H9 (cell line): ENCODE measurements around the gene CFAP45. TPM values are rescaled to one million over a fixed set of nuclear protein-coding genes. Genes with fewer than 3 reads are reported as not detected.

Experiments used
- DNase-seq: peaks from one replicate; pipeline ENCODE4 v3.0.0-alpha.2; 2017
- H2AFZ ChIP-seq: one replicate; pipeline ENCODE4 v1.6.1; 2013; ENCODE audit warnings: mild to moderate bottlenecking, low read length, control low read depth, moderate library complexity
- H2AK5ac ChIP-seq: 2 replicates; pipeline ENCODE4 v1.6.1; 2013; ENCODE audit warnings: low read length, control low read depth, mixed read lengths; ENCODE audit not compliant: insufficient read length
- H2BK120ac ChIP-seq: one replicate; pipeline ENCODE4 v1.6.1; 2013; ENCODE audit warnings: low read depth, mild to moderate bottlenecking, low read length, control low read depth, inconsistent platforms; ENCODE audit not compliant: poor library complexity, severe bottlenecking
- H2BK12ac ChIP-seq: 2 replicates; pipeline ENCODE4 v1.6.1; 2013; ENCODE audit warnings: low read length, control low read depth, mixed read lengths, low read depth; ENCODE audit not compliant: insufficient read length
- H2BK15ac ChIP-seq: 2 replicates; pipeline ENCODE4 v1.6.1; 2013; ENCODE audit warnings: low read depth, low read length, control low read depth
- H2BK20ac ChIP-seq: one replicate; pipeline ENCODE4 v1.6.1; 2013; ENCODE audit warnings: low read depth, mild to moderate bottlenecking, low read length, control low read depth, inconsistent platforms; ENCODE audit not compliant: poor library complexity, severe bottlenecking
- H2BK5ac ChIP-seq: 2 replicates; pipeline ENCODE4 v1.6.1; 2013; ENCODE audit warnings: low read length, control low read depth, mixed read lengths; ENCODE audit not compliant: insufficient read length
- H3K14ac ChIP-seq: 2 replicates; pipeline ENCODE4 v1.6.1; 2013; ENCODE audit warnings: low read length, control low read depth; ENCODE audit not compliant: insufficient read depth
- H3K18ac ChIP-seq: 2 replicates; pipeline ENCODE4 v1.6.1; 2013; ENCODE audit warnings: low read depth, mild to moderate bottlenecking, mixed read lengths, low read length, control low read depth; ENCODE audit not compliant: insufficient read length
- H3K23ac ChIP-seq: 2 replicates; pipeline ENCODE4 v1.6.1; 2013; ENCODE audit warnings: low read length, control low read depth, mixed read lengths, low read depth; ENCODE audit not compliant: insufficient read length
- H3K23me2 ChIP-seq: 2 replicates; pipeline ENCODE4 v1.6.1; 2013; ENCODE audit warnings: low read depth, mild to moderate bottlenecking, mixed read lengths, low read length, control low read depth; ENCODE audit not compliant: insufficient read length, poor library complexity, severe bottlenecking
- H3K27ac ChIP-seq: 2 replicates; pipeline ENCODE4 v1.5.1; 2013; ENCODE audit warnings: low read length, control low read depth, mixed read lengths, low read depth; ENCODE audit not compliant: insufficient read length
- H3K27me3 ChIP-seq: 2 replicates; pipeline ENCODE4 v1.6.1; 2013; ENCODE audit warnings: low read length, control low read depth, inconsistent platforms; ENCODE audit not compliant: insufficient read depth
- H3K4ac ChIP-seq: 2 replicates; pipeline ENCODE4 v1.6.1; 2013; ENCODE audit warnings: low read depth, mild to moderate bottlenecking, control low read depth, inconsistent platforms, low read length, moderate library complexity
- H3K4me1 ChIP-seq: 2 replicates; pipeline ENCODE4 v1.6.1; 2013; ENCODE audit warnings: low read length, control low read depth, inconsistent platforms; ENCODE audit not compliant: insufficient read depth
- H3K4me2 ChIP-seq: 2 replicates; pipeline ENCODE4 v1.6.1; 2013; ENCODE audit warnings: low read length, control low read depth, mixed read lengths; ENCODE audit not compliant: insufficient read length, insufficient read depth
- H3K56ac ChIP-seq: 2 replicates; pipeline ENCODE4 v1.6.1; 2013; ENCODE audit warnings: low read depth, mild to moderate bottlenecking, mixed read lengths, low read length, control low read depth; ENCODE audit not compliant: insufficient read length
- H3K79me1 ChIP-seq: 2 replicates; pipeline ENCODE4 v1.6.1; 2013; ENCODE audit warnings: low read depth, mild to moderate bottlenecking, moderate library complexity, low read length, control low read depth, inconsistent platforms; ENCODE audit not compliant: insufficient read depth, poor library complexity, severe bottlenecking
- H3K79me2 ChIP-seq: 2 replicates; pipeline ENCODE4 v1.6.1; 2013; ENCODE audit warnings: low read length, control low read depth, inconsistent platforms; ENCODE audit not compliant: insufficient read depth
- H3K9ac ChIP-seq: 2 replicates; pipeline ENCODE4 v1.6.1; 2013; ENCODE audit warnings: low read length, control low read depth, mixed read lengths; ENCODE audit not compliant: insufficient read length; ENCODE audit errors: extremely low read depth
- H3K9me3 ChIP-seq: one replicate; pipeline ENCODE4 v1.6.1; 2013; ENCODE audit warnings: low read depth, low read length, inconsistent platforms; ENCODE audit not compliant: control insufficient read depth
- H3T11ph ChIP-seq: one replicate; pipeline ENCODE4 v1.6.1; 2013; ENCODE audit warnings: mild to moderate bottlenecking, low read length, control low read depth, inconsistent platforms
- H4K20me1 ChIP-seq: one replicate; pipeline ENCODE4 v1.6.1; 2013; ENCODE audit not compliant: control insufficient read depth, insufficient read length, insufficient read depth
- H4K5ac ChIP-seq: 2 replicates; pipeline ENCODE4 v1.6.1; 2013; ENCODE audit warnings: low read depth, mild to moderate bottlenecking, mixed read lengths, low read length, control low read depth; ENCODE audit not compliant: insufficient read length
- H4K8ac ChIP-seq: replicated peaks from 2 replicates; pipeline ENCODE4 v1.6.1; 2013; ENCODE audit warnings: low read length, control low read depth, mixed read lengths, low read depth; ENCODE audit not compliant: insufficient read length
- H4K91ac ChIP-seq: 2 replicates; pipeline ENCODE4 v1.6.1; 2013; ENCODE audit warnings: low read depth, mild to moderate bottlenecking, moderate library complexity, mixed read lengths, low read length, control low read depth; ENCODE audit not compliant: insufficient read length
- H3K27ac Mint-ChIP-seq, 3 experiments: 2 replicates in 2 of 3; 3 replicates in 1 of 3; pipeline ENCODE4 v1.8.0; 2020 to 2021; ENCODE audit warnings: mixed read lengths in 3 of 3, mild to moderate bottlenecking in 1 of 3, moderate library complexity in 1 of 3
- H3K27me3 Mint-ChIP-seq: 2 replicates; pipeline ENCODE4 v1.8.0; 2021; ENCODE audit warnings: low read depth, mild to moderate bottlenecking, moderate library complexity, mixed read lengths
- H3K36me3 Mint-ChIP-seq, 3 experiments: 2 replicates in 2 of 3; 3 replicates in 1 of 3; pipeline ENCODE4 v1.8.0; 2020 to 2021; ENCODE audit warnings: low read depth in 3 of 3, mixed read lengths in 3 of 3; ENCODE audit not compliant: insufficient read depth in 1 of 3
- H3K4me1 Mint-ChIP-seq, 2 experiments: 2 replicates each; pipeline ENCODE4 v1.8.0; 2020; ENCODE audit warnings: mixed read lengths in 2 of 2
- H3K4me3 Mint-ChIP-seq, 2 experiments: 2 replicates in 1 of 2; 3 replicates in 1 of 2; pipeline ENCODE4 v1.8.0; 2020 to 2021; ENCODE audit warnings: mild to moderate bottlenecking in 2 of 2, mixed read lengths in 2 of 2, moderate library complexity in 1 of 2
- H3K9me3 Mint-ChIP-seq, 2 experiments: 2 replicates in 1 of 2; 3 replicates in 1 of 2; pipeline ENCODE4 v1.8.0; 2020; ENCODE audit warnings: mild to moderate bottlenecking in 2 of 2, mixed read lengths in 2 of 2, moderate library complexity in 1 of 2
- CTCF ChIP-seq: fragments of 200-600 bp; sonication (generic); conservative IDR thresholded peaks from 3 replicates; pipeline ENCODE4 v1.8.0; 2021; ENCODE audit warnings: antibody characterized with exemption, mild to moderate bottlenecking
- WGBS: extraction: QIAGEN DNeasy Blood & Tissue Kit; methylation state at CpG from one replicate; pipeline ENCODE4 v1.1.7; 2013; ENCODE audit warnings: missing lambda C conversion rate, low lambda C conversion rate, mixed read lengths; ENCODE audit not compliant: insufficient read length; ENCODE audit errors: extremely low coverage; 5-methylcytosine and 5-hydroxymethylcytosine counted together
- total RNA-seq: library from RNA; stranded (reverse); gene quantifications from 2 replicates; pipeline ENCODE4 v1.2.1, GENCODE V29; 2021

CFAP45 gene
- total RNA-seq, 1 experiment from 2014 or later, result 0.85 TPM

GRCh38 chr1:159896546-159896930 lies 3.4 kb downstream of the CFAP45 start:
- DNase-seq, result no peak
- no peak overlapping the region for H3K4me2 ChIP-seq

More at GRCh38 chr1:159896546-159896930, 3.4 kb downstream of the CFAP45 start:
- H3K4me3 Mint-ChIP-seq, result no peak overlapping the region
- no peak overlapping the region for H3K23ac ChIP-seq
- H3K9me3 Mint-ChIP-seq, result no peaks in the 10 kb centered on the region; a peak in 2 of 5 replicates
- no peak overlapping the region for H3K18ac ChIP-seq
- H2BK5ac ChIP-seq, result no peak overlapping the region
- no peak overlapping the region for H2BK12ac ChIP-seq
- TF ChIP-seq CTCF, result no peak
- no peaks in the 10 kb centered on the region for H4K20me1 ChIP-seq
- H4K5ac ChIP-seq, result no peak overlapping the region
- H3K23me2 ChIP-seq, result peaks cover 4% of the 10 kb centered on the region
- H3T11ph ChIP-seq, result no peak overlapping the region
- H3K56ac ChIP-seq, result no peak overlapping the region
- no peak overlapping the region for H2BK120ac ChIP-seq
- no peak overlapping the region for H3K9ac ChIP-seq
- no peak overlapping the region for H3K4ac ChIP-seq
- H2AK5ac ChIP-seq, result no peak overlapping the region
- no peak overlapping the region for H2BK15ac ChIP-seq
- no peak overlapping the region for H4K8ac ChIP-seq
- H3K79me1 ChIP-seq, result no peaks in the 10 kb centered on the region
- H3K27me3 ChIP-seq, result no peaks in the 10 kb centered on the region
- H3K9me3 ChIP-seq, result no peaks in the 10 kb centered on the region
- H3K36me3 Mint-ChIP-seq, result no peaks in the 10 kb centered on the region
- no peaks in the 10 kb centered on the region for H3K79me2 ChIP-seq
- peaks cover 22% of the 10 kb centered on the region in 2 experiments for H3K4me1 Mint-ChIP-seq
- no peak overlapping the region for H3K14ac ChIP-seq
- no peaks in the 10 kb centered on the region; the same call in 1 of the 2 replicates for H3K4me1 ChIP-seq
- H3K27ac Mint-ChIP-seq, result no peak overlapping the region
- H3K27me3 Mint-ChIP-seq, result peaks cover 33% of the 10 kb centered on the region
- no peak overlapping the region for H2BK20ac ChIP-seq
- no peak overlapping the region for H2AFZ ChIP-seq
- H4K91ac ChIP-seq, result no peak overlapping the region
- WGBS, result no CpG with 5 or more reads among the region's 3 CpGs
- no peak overlapping the region for H3K27ac ChIP-seq
